Measurements from ENCODE around the gene ABLIM3.

Gene ABLIM3

GRCh38 chr5:149195337-149195887, 54.1 kb downstream of the ABLIM3 start:
- DNase-seq = no peak

GRCh38 chr5:149195962-149196361, 54.7 kb downstream of the ABLIM3 start:
- DNase-seq = no peak

- no peak for DNase-seq
Measured at GRCh38 chr5:149198148-149198547, 56.9 kb downstream of the ABLIM3 start.

GRCh38 chr5:149200355-149200754, 59.1 kb downstream of the ABLIM3 start:
- DNase-seq = no peak

GRCh38 chr5:149201121-149201637, 59.9 kb downstream of the ABLIM3 start:
- DNase-seq = no peak

GRCh38 chr5:149202910-149203451, 61.7 kb downstream of the ABLIM3 start:
- DNase-seq = no peak

- no peak for DNase-seq
Measured at GRCh38 chr5:149203921-149204441, 62.7 kb downstream of the ABLIM3 start.

GRCh38 chr5:149205625-149206523, 64.6 kb downstream of the ABLIM3 start:
- DNase-seq = no peak

GRCh38 chr5:149206524-149207141, 65.3 kb downstream of the ABLIM3 start:
- no peak for DNase-seq

- DNase-seq = no peak
Measured at GRCh38 chr5:149207831-149208230, 66.5 kb downstream of the ABLIM3 start.

- no peak for DNase-seq
Measured at GRCh38 chr5:149210225-149210624, 68.9 kb downstream of the ABLIM3 start.

GRCh38 chr5:149210968-149211490, 69.7 kb downstream of the ABLIM3 start:
- no peak for DNase-seq

- no peak for DNase-seq
Measured at GRCh38 chr5:149211566-149211965, 70.3 kb downstream of the ABLIM3 start.

GRCh38 chr5:149212198-149212951, 71.1 kb downstream of the ABLIM3 start:
- DNase-seq = no peak

- DNase-seq = no peak
Measured at GRCh38 chr5:149213264-149213880, 72.1 kb downstream of the ABLIM3 start.

- no peak for DNase-seq
Measured at GRCh38 chr5:149215478-149216090, 74.3 kb downstream of the ABLIM3 start.

GRCh38 chr5:149216496-149216895, 75.2 kb downstream of the ABLIM3 start:
- no peak for DNase-seq

- DNase-seq = no peak
Measured at GRCh38 chr5:149217096-149217802, 76.0 kb downstream of the ABLIM3 start.

- no peak for DNase-seq
Measured at GRCh38 chr5:149217803-149218155, 76.5 kb downstream of the ABLIM3 start.

GRCh38 chr5:149219584-149219983, 78.3 kb downstream of the ABLIM3 start:
- DNase-seq = no peak

GRCh38 chr5:149220750-149221149, 79.5 kb downstream of the ABLIM3 start:
- no peak for DNase-seq

Data from T-helper 9 cell (primary cell).